HG02973 (cell line): ENCODE data around the gene INTS3.

ENCODE experiments used
- ATAC-seq: cut with Tn5 transposase; IDR thresholded peaks from one replicate; pipeline ENCODE4 v1.9.1; 2021; ENCODE audit warnings: moderate library complexity; ENCODE audit not compliant: unreplicated experiment

Gene INTS3, protein sequence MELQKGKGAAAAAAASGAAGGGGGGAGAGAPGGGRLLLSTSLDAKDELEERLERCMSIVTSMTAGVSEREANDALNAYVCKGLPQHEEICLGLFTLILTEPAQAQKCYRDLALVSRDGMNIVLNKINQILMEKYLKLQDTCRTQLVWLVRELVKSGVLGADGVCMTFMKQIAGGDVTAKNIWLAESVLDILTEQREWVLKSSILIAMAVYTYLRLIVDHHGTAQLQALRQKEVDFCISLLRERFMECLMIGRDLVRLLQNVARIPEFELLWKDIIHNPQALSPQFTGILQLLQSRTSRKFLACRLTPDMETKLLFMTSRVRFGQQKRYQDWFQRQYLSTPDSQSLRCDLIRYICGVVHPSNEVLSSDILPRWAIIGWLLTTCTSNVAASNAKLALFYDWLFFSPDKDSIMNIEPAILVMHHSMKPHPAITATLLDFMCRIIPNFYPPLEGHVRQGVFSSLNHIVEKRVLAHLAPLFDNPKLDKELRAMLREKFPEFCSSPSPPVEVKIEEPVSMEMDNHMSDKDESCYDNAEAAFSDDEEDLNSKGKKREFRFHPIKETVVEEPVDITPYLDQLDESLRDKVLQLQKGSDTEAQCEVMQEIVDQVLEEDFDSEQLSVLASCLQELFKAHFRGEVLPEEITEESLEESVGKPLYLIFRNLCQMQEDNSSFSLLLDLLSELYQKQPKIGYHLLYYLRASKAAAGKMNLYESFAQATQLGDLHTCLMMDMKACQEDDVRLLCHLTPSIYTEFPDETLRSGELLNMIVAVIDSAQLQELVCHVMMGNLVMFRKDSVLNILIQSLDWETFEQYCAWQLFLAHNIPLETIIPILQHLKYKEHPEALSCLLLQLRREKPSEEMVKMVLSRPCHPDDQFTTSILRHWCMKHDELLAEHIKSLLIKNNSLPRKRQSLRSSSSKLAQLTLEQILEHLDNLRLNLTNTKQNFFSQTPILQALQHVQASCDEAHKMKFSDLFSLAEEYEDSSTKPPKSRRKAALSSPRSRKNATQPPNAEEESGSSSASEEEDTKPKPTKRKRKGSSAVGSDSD

DNA sequence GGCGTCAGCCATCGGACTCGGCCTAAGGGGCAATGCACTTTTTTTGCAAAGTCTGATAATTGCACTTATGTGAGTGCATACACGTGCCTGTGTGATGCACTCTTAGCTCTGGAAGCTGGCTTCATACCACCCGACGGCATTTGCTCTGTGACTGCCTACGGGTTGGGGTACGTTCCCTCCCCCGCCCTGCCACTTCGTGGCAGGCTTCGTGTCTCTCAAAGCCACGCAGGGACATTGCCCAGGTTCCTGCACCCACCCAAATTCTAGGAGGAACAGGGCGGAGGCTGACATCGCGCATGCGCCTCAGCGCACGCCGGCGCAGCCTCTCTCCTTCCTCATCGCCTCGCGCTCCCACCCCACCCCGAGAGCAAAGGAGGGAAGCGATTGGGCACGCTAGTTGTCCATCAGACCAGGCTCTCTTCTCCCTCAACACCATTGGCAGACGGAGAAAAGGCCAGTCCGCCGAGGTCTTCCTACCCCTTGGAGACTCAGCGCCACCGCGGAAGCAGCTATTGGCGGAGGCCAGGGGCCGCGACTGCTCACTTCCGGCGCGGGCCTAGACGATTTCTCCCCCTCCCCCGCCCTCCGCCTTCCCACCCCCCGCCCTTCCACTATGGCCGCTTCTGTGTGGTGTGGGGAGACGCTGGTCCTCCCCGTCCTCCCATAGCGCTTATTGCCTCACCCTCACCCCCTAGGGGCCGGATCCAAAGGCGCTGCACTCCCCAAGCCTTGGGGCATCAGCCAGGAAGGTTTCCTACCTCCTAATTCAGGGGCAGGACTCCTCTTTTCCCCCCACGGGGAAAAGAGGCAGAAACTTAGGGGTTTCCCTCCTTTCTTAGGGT is at the start of gene INTS3:
Gene INTS3 (plus strand): TSS at position 588 of the 842 bp plus-strand sequence. CDS start 585 bp downstream, outside the sequence.
- peak; percentile 95 for ATAC-seq

DNA sequence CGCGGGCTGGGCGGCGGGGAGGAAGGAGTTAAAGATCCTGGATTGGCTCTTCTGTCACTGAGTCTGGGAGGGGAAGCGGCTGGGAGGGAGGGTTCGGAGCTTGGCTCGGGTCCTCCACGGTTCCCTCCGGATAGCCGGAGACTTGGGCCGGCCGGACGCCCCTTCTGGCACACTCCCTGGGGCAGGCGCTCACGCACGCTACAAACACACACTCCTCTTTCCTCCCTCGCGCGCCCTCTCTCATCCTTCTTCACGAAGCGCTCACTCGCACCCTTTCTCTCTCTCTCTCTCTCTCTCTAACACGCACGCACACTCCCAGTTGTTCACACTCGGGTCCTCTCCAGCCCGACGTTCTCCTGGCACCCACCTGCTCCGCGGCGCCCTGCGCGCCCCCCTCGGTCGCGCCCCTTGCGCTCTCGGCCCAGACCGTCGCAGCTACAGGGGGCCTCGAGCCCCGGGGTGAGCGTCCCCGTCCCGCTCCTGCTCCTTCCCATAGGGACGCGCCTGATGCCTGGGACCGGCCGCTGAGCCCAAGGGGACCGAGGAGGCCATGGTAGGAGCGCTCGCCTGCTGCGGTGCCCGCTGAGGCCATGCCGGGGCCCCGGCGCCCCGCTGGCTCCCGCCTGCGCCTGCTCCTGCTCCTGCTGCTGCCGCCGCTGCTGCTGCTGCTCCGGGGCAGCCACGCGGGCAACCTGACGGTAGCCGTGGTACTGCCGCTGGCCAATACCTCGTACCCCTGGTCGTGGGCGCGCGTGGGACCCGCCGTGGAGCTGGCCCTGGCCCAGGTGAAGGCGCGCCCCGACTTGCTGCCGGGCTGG is 49.1 kb upstream of the INTS3 start, which contains the start of gene NPR1:
Gene NPR1 (plus strand): TSS at position 170 of the 818 bp plus-strand sequence. CDS start 421 bp downstream, at position 591.
- no peak for ATAC-seq

DNA sequence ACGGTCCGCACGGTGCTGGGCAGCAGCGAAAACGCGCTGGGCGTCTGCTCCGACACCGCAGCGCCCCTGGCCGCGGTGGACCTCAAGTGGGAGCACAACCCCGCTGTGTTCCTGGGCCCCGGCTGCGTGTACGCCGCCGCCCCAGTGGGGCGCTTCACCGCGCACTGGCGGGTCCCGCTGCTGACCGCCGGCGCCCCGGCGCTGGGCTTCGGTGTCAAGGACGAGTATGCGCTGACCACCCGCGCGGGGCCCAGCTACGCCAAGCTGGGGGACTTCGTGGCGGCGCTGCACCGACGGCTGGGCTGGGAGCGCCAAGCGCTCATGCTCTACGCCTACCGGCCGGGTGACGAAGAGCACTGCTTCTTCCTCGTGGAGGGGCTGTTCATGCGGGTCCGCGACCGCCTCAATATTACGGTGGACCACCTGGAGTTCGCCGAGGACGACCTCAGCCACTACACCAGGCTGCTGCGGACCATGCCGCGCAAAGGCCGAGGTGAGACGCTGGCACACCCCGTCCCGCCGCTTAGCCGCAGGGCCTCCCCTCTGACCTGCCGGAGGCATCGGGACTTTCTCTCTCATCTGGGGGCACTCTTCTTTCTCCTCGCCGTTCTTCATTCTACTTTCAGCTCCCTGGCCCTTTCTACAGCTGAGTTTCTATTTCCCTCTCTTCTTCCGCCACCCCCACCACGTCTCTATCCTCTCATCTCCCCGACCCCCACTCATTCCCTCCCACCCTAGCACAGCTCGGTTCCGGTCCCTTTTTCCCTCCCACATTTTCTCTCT is 48.3 kb upstream of the INTS3 start:
- no peak for ATAC-seq

DNA sequence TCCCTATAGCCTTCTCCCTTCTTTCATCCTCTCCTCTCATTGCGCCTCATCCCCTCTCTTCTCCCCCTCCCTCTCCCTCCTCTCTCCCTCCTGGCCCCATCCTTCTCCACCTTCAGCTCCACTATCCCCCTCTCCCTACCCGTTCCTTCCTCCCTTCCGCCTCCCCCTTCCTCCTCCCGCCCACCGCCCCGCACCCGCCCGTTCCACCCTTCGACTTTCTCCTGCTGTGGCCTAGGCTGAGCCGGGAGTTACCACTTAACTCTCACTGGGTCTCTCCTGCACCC is 47.8 kb upstream of the INTS3 start:
- no peak for ATAC-seq

DNA sequence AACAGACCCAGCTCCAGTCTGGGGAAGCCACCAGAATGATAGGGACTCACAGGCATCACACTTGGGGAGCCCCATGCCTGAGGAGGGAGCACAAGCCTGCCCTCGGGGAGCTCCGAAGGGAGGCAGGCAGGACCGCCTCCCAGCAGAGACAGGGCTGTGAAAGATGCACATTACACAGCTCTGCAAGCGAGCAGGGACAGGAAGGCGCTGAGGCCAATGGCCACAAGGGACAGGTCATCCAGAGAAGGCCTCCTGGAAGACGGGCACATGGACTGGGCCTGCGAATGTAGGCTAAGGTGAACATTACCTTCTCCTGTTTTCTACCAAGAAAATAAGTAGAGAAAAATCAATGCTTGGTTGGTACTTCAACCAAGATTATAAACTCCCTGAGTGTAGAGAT is 45.1 kb upstream of the INTS3 start:
- ATAC-seq: no peak

DNA sequence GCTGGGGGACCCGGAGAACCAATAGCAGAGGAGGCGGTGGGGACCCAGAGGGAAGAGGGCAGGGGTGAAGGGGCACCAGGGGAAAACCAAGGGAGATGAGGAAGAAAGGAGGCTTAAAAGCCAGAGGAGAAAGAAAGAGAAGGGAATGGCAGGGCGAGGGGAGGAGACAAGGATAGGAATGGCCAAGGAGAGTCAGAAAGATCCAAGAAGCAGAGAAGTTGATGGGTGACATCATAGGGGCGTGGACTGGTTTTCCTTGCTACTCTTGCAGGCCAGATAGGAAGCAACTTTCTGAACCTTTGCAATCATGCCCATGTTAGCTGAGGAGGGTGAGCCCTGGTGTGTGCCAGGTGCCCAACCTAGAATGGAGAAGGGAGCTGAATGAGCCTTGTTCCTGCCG is 44.0 kb upstream of the INTS3 start:
- no peak for ATAC-seq

DNA sequence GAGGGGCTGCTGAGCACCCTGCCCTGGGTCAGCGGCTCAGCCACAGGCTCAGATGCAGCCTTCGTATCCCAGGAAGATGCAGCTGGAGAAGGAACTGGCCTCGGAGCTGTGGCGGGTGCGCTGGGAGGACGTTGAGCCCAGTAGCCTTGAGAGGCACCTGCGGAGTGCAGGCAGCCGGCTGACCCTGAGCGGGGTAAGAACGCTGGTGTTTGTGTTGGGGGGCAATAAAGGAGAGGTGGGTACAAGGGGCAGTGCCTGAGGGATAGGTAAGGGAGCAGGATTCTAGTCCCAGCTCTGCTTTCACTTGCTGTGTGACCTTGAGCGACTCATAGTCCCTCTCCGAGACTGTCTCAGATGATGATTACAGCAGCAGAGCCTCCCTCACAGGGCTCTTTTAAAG is 43.0 kb upstream of the INTS3 start:
- ATAC-seq: no peak

DNA sequence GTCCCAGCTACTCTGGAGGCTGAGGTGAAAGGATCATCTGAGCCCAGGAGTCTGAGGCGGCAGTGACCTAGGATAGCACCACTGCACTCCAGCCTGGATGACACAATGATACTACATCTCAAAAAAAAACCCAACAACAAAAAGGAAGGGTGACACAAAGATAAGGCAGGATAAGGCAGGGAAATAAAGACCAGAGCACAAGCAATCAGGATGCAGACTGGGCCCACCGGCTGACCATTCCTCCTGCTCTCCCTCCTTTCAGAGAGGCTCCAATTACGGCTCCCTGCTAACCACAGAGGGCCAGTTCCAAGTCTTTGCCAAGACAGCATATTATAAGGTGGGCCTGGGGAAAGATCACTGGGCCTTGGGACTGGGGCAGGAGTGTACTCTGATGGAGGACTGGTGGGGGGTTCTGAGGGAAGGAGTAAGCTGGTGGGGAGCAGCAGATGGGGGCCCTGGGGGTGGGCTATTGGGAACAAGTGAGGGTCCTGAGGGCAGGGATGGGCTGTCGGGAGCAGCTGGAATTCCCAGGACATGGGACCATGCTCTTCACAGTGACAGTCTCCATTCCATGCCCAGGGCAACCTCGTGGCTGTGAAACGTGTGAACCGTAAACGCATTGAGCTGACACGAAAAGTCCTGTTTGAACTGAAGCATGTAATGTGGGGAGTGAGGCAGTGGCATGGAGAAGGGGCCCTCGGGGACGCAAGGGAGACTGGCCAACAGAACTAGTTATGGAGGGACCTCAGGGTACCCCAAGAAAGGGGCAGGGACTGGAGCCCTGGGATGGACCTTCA is 42.1 kb upstream of the INTS3 start:
- ATAC-seq: no peak

DNA sequence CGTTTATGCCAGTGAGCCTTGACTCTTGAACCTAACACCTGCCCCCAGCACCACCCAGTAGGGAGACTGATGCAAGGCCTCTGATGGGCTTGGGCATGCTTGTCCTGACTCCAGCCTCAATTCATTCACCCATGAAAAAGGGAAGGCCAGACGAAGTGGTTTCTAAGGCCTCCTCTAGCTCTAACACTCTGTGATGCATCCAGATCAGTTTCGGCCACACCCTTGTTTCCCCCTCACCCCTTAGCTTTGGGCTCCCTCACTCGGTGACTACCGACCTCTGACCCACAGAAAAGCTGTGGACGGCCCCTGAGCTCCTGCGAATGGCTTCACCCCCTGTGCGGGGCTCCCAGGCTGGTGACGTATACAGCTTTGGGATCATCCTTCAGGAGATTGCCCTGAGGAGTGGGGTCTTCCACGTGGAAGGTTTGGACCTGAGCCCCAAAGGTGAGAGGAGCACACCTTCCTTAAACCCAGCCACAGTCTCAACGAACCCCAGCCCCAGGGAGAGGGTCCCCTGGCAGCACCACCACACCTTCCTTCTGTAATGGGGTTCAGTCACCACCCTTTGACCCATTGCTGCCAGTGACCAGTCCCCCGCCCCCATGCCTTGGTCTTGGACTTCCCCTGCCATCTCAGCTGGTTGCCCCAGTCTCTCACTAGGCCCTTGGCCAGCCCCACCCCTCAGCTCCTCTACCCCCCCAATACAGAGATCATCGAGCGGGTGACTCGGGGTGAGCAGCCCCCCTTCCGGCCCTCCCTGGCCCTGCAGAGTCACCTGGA is 40.3 kb upstream of the INTS3 start:
- no peak for ATAC-seq

DNA sequence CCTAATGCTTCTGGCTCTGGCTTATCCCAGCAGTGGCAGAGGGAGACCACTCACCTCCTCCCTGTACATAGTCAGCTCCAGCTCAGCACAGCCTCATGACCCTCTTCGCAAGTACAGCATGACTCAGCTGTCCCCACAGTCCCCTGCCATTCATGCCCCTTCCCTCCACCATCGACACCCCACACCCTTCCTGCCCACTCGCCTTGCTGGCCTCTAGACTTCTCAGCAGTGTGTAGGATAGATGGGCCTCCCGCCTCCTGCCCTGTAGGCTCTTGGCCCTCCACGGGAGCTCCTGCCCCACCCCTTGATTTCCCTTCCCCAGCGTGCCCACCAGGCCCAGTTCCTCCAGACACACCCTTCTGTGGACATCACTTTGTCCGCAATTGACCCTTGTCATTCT is 39.6 kb upstream of the INTS3 start:
- ATAC-seq: no peak

DNA sequence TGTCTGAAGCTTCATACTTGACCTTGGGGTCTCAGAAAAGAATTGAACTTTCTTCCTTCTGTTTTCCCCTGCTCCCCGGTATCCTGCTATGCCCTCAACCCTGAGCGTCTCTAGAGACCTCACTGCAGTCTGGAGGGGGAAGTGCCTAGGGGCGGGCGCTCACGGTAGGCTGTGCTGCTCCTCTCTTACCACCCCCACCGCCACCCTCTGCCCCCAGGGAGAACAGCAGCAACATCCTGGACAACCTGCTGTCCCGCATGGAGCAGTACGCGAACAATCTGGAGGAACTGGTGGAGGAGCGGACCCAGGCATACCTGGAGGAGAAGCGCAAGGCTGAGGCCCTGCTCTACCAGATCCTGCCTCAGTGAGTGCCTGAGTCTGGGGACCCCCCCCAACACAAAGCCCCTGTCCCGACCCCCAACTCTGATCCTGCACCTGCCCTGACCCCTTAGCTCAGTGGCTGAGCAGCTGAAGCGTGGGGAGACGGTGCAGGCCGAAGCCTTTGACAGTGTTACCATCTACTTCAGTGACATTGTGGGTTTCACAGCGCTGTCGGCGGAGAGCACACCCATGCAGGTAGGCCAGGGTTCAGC is 39.0 kb upstream of the INTS3 start:
- ATAC-seq: no peak

DNA sequence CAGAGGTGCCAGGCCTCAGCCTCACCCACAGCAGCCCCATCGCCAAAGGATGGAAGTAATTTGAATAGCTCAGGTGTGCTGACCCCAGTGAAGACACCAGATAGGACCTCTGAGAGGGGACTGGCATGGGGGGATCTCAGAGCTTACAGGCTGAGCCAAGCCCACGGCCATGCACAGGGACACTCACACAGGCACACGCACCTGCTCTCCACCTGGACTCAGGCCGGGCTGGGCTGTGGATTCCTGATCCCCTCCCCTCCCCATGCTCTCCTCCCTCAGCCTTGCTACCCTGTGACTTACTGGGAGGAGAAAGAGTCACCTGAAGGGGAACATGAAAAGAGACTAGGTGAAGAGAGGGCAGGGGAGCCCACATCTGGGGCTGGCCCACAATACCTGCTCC is 34.4 kb upstream of the INTS3 start:
- ATAC-seq: no peak

DNA sequence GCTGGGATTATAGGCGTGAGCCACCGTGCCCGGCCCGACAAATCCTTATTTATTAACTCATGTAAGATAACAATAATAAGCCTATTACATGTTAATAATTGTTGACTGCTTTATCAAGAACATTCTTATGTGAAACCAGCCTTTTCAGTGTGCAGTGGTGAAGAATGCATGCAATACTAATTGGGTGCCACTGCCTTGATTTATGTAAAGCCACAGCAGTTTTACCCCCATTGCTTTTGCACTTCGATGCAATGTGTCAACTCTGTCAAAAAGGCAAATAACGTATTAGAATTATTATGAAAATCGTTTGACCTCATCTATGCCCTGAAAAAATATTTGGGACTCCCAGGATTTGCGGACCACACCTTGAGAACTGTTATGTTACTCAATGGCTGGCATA is 31.1 kb upstream of the INTS3 start:
- no peak for ATAC-seq

DNA sequence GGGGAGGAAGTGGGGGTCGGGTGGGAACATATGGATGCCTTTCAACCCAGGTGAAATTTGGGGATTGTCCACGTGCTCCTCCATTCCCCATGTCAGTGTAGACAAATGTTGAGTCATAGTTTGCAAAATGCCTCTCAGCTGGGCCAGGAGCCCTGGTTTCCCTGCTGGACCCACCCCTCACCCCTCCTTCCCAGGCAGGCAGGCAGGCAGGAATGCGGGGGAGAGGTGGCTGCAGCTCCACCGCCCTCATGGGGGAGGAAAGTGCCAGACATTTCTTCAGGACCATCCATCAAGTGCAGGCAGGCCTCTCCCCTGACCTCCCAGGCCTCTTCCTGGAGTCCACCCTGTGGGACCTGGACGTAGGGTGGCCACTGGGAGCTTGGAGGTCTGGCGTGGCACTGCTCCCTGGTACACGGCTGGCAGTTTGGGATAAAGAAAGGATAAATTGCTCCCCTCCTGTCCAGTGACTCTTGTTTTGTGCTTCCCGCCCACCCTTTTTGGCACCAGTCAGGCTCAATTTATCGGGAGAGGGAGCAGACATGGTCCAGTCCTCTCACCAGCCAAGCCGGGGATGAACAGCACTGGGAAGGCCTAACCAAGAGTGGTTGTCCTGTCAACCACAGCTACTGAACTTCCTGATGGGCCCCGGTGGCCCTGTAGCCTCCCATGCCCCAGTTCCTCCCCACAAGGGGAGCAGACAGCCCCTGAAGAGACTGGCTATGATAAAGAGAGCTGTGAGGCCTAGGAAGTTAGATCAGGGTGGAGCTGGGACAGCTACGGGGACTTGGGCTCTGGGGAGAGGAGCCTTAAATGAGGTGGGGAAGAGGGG is 30.4 kb upstream of the INTS3 start:
- ATAC-seq: no peak

DNA sequence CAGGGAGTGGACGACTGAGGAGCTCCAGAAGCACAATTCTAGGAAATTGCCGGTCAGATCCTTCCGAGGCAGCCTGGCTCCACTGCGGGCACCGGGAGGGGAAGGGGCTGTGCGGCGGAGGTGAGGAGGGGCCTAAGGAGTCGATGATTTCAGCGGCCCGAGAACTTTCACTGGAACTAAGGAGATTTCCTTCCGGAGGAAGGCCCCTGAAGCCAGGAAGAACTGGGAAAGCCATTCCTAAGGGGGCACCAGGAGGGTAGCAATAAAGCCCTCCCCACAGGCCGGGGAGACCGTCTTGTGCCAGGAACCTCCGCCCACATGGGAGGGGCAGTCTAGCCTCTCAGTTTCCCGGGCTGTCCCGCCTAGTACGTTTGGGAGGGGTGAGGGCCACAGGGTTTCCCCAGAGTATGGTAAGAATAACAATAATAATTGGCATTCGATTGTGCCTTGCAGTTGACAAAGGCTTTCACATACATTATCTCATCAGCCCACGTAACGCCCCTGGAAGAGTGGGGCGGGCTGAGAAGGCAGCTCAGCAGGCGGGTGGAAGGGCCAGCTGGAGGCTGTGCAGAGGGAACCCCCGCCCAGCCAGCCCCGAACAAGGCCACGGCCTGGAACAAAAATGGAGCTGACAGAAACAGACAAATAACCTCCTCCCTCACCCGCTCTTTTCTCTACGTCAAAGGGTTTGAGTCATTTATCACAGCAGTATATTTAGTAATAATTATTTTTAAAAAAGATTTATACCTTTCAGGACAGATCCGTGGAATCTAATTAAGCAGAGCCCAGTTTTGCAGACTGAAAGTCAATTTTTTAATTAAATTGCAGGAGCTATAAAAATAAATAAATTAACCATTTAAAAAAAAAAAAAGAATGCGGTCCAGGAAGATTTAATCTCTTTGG is 29.6 kb upstream of the INTS3 start:
- no peak for ATAC-seq
